ENCODE data around the gene MFF.

The MFF gene

DNA sequence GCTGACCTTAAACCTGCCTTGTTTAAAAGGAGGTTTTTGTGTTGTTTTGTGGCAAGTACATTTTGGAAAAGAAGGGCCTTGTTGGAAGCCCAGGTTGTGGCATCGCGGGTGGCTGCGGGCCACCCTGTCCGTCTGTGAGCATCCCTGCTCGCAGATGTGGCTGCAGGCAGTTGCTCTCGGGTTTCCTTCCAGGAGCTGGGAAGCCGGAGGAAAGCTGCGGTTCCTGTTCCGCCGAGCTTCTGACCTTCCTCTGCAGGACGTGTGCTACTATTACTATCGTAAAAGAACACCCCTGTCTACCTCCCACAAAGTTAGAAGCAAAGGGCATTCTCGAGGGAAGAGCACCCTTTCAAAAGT is 766 bp downstream of the MFF start:
- no peak for DNase-seq
- peak overlapping the region; percentile 88 for H3K27ac ChIP-seq (ENCODE audit: insufficient read depth, low read length, poor library complexity, severe bottlenecking)
- H3K9me3 ChIP-seq (ENCODE audit: control insufficient read depth, low read length), result no peaks in the 10 kb centered on the region
- peak overlapping the region; percentile 84 for H3K4me3 ChIP-seq (ENCODE audit: insufficient read depth, low read depth, low read length, poor library complexity, severe bottlenecking)
- no peaks in the 10 kb centered on the region for H3K27me3 ChIP-seq (replicated peaks; ENCODE audit: control insufficient read depth, insufficient read depth, low read length, poor library complexity, severe bottlenecking)
- H3K4me1 ChIP-seq (ENCODE audit: control insufficient read depth, insufficient read depth, low read length, poor library complexity, severe bottlenecking), result peaks cover 7% of the 10 kb centered on the region
- no peaks in the 10 kb centered on the region for H3K36me3 ChIP-seq (ENCODE audit: control insufficient read depth, insufficient read depth, low read length)

DNA sequence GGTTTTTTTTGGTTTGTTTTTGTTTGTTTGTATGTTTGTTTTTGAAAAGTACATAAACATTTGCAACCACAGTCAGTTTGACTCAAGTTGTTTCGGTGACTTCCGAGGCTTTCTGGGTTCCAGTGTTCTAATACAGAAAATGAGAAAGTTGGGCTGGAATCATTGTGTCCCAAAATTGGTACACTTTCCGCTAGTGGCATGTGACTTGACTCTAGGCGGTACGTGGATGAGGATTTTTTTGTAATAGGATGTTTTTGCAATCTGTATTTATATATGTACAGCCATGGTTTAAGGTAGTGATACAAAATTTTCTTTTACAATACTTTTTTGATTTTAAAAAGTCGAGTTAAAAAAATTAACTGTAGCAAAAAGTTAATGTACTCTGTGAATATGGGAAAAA is 1.7 kb downstream of the MFF start:
- no peaks in the 10 kb centered on the region for H3K27me3 ChIP-seq (replicated peaks; ENCODE audit: control insufficient read depth, insufficient read depth, low read length, poor library complexity, severe bottlenecking)
- H3K4me3 ChIP-seq (ENCODE audit: insufficient read depth, low read depth, low read length, poor library complexity, severe bottlenecking), result no peak overlapping the region
- H3K36me3 ChIP-seq (ENCODE audit: control insufficient read depth, insufficient read depth, low read length), result peaks cover 7% of the 10 kb centered on the region
- H3K4me1 ChIP-seq (ENCODE audit: control insufficient read depth, insufficient read depth, low read length, poor library complexity, severe bottlenecking), result peaks cover 7% of the 10 kb centered on the region
- DNase-seq, result no peak
- no peaks in the 10 kb centered on the region for H3K9me3 ChIP-seq (ENCODE audit: control insufficient read depth, low read length)
- H3K27ac ChIP-seq (ENCODE audit: insufficient read depth, low read length, poor library complexity, severe bottlenecking), result no peak overlapping the region

DNA sequence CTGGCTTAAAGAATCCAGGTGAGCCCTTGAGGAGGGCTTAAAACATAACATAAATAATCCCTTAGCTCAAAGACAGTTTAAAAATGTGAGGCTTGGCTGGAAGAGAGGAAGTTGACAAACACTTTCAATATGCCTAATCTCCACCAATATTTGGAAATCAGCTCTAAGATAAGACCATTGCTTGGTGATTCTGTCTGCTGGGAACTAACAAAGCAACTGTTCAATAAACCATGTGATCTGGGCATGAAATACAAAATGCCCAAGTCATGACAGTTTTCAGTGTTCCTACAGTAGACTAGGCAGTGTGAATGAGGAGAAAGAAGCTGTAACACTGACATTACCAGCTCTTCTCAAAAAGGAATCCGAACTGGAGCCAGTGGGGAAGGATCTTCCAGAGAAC is 10.7 kb downstream of the MFF start:
- no peak for DNase-seq
- Histone ChIP-seq H3K36me3 (ENCODE audit: control insufficient read depth, insufficient read depth, low read length) (peaks cover 28% of the 10 kb centered on the region), H3K27ac (ENCODE audit: insufficient read depth, low read length, poor library complexity, severe bottlenecking) (no peak overlapping the region)

DNA sequence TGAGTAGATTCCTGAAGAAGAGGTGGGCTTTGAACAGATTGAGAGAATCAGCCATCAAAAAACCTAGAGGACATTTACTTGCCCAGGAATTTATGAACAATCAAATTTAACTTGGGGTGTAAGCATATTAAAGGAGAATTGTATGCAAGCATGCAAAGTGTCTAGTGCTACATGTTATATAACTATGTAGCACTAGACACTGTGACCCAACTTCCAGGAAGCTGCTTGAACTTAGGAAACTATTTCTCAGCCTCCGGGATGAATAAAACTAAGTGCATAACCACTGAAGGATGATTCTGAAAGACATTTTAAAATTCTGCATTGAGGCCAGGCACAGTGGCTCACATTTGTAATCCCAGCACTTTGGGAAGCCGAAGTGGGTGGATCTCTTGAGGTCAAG is 12.4 kb downstream of the MFF start:
- Histone ChIP-seq H3K27ac (ENCODE audit: insufficient read depth, low read length, poor library complexity, severe bottlenecking) (no peak overlapping the region), H3K27me3 (replicated peaks; ENCODE audit: control insufficient read depth, insufficient read depth, low read length, poor library complexity, severe bottlenecking) (no peaks in the 10 kb centered on the region), H3K9me3 (ENCODE audit: control insufficient read depth, low read length) (no peaks in the 10 kb centered on the region), H3K4me3 (ENCODE audit: insufficient read depth, low read depth, low read length, poor library complexity, severe bottlenecking) (no peak overlapping the region), H3K36me3 (ENCODE audit: control insufficient read depth, insufficient read depth, low read length) (peaks cover 27% of the 10 kb centered on the region), H3K4me1 (ENCODE audit: control insufficient read depth, insufficient read depth, low read length, poor library complexity, severe bottlenecking) (no peaks in the 10 kb centered on the region)
- no peak for DNase-seq

More for the DNA sequence above, 10.7 kb downstream of the MFF start:
- Histone ChIP-seq H3K27me3 (replicated peaks; ENCODE audit: control insufficient read depth, insufficient read depth, low read length, poor library complexity, severe bottlenecking) (no peaks in the 10 kb centered on the region), H3K4me3 (ENCODE audit: insufficient read depth, low read depth, low read length, poor library complexity, severe bottlenecking) (no peak overlapping the region), H3K9me3 (ENCODE audit: control insufficient read depth, low read length) (no peaks in the 10 kb centered on the region), H3K4me1 (ENCODE audit: control insufficient read depth, insufficient read depth, low read length, poor library complexity, severe bottlenecking) (no peaks in the 10 kb centered on the region)

DNA sequence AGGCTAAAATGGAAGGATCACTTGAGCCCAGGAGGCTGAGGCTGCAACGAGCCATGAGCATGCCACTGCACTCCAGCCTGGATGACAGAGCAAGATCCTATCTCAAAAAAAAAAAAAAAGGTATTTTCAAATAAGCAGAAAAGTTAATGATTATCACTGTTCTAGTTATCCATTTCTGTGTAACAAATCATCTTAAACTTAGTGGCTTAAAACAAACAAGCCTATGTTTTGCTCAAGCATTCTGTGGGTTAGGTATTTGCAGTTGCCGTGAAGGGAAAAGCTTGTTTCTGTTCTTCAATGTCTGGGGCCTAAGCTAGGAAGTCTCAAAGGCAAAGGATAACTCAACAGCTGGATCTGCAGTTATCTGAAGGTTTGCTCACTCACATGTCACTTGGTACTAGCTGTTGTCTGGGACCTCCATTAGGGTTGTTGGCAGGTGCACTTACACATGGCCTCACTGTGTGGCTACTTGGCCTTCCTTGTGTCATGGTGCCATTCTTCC is 14.1 kb downstream of the MFF start:
- Histone ChIP-seq H3K27ac (ENCODE audit: insufficient read depth, low read length, poor library complexity, severe bottlenecking) (no peak overlapping the region), H3K4me3 (ENCODE audit: insufficient read depth, low read depth, low read length, poor library complexity, severe bottlenecking) (no peak overlapping the region), H3K9me3 (ENCODE audit: control insufficient read depth, low read length) (no peaks in the 10 kb centered on the region), H3K36me3 (ENCODE audit: control insufficient read depth, insufficient read depth, low read length) (peaks cover 16% of the 10 kb centered on the region), H3K27me3 (replicated peaks; ENCODE audit: control insufficient read depth, insufficient read depth, low read length, poor library complexity, severe bottlenecking) (no peaks in the 10 kb centered on the region), H3K4me1 (ENCODE audit: control insufficient read depth, insufficient read depth, low read length, poor library complexity, severe bottlenecking) (no peaks in the 10 kb centered on the region)
- DNase-seq, result no peak

DNA sequence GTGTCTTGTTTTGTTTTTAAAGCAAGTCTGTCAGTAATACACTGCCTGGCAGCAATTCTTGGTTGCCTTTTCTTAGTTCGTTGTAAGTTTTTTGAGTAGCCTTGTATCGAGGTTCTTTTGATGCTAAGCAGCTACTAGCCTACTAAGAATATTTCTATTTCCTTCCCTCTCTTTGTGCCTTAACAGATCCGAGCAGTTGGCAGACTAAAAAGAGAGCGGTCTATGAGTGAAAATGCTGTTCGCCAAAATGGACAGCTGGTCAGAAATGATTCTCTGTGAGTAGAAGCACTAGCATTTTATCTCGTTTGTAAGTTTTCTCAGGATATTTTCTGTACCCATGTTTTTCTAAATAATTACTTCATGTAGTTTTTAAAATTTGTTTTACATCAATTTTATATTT is 15.1 kb downstream of the MFF start:
- H3K27me3 ChIP-seq (replicated peaks; ENCODE audit: control insufficient read depth, insufficient read depth, low read length, poor library complexity, severe bottlenecking), result no peaks in the 10 kb centered on the region
- H3K4me3 ChIP-seq (ENCODE audit: insufficient read depth, low read depth, low read length, poor library complexity, severe bottlenecking), result no peak overlapping the region
- H3K4me1 ChIP-seq (ENCODE audit: control insufficient read depth, insufficient read depth, low read length, poor library complexity, severe bottlenecking), result no peaks in the 10 kb centered on the region
- no peak for DNase-seq
- H3K9me3 ChIP-seq (ENCODE audit: control insufficient read depth, low read length), result no peaks in the 10 kb centered on the region
- H3K36me3 ChIP-seq (ENCODE audit: control insufficient read depth, insufficient read depth, low read length), result peaks cover 16% of the 10 kb centered on the region
- H3K27ac ChIP-seq (ENCODE audit: insufficient read depth, low read length, poor library complexity, severe bottlenecking), result no peak overlapping the region

DNA sequence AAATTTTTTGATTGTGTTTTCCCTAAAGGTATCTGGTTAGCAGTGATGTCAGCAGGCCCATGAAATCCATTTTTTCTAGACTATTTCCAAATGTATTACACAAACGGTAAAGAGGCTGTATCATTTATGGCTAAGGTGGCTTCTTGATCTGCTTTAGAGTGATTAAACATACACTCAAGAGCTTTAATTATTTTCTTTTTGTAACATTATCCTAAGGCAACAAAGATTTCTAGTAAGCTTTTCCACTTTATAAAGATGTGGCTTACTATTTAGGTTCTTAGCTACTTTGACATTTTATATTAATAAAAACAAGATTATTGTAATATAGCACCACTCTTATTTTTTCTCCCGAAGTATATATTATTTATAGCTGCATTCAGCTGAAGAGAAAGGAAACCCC is 16.5 kb downstream of the MFF start:
- no peak for DNase-seq
- Histone ChIP-seq H3K27ac (ENCODE audit: insufficient read depth, low read length, poor library complexity, severe bottlenecking) (no peak overlapping the region), H3K27me3 (replicated peaks; ENCODE audit: control insufficient read depth, insufficient read depth, low read length, poor library complexity, severe bottlenecking) (no peaks in the 10 kb centered on the region), H3K36me3 (ENCODE audit: control insufficient read depth, insufficient read depth, low read length) (peaks cover 14% of the 10 kb centered on the region), H3K4me3 (ENCODE audit: insufficient read depth, low read depth, low read length, poor library complexity, severe bottlenecking) (no peak overlapping the region), H3K4me1 (ENCODE audit: control insufficient read depth, insufficient read depth, low read length, poor library complexity, severe bottlenecking) (no peaks in the 10 kb centered on the region), H3K9me3 (ENCODE audit: control insufficient read depth, low read length) (no peaks in the 10 kb centered on the region)

DNA sequence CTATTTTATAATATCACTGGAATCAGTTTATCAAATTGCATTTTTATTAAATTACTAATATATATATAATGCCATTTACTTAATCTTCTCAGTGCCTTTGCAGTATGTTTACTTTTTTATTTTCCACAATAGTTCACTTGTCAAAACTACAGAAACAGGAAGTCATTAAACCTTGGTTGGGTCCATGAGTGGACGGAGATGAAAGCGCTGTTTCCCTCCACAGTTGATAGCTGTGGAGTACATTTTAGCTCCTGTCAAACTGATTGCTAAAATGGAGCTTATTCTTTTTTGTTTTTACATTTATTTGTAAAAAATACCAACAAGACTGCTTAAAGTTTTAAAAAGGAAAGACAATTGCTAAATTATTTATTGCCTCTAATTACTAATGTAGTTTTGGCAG is 19.2 kb downstream of the MFF start:
- no peaks in the 10 kb centered on the region for H3K9me3 ChIP-seq (ENCODE audit: control insufficient read depth, low read length)
- H3K36me3 ChIP-seq (ENCODE audit: control insufficient read depth, insufficient read depth, low read length), result peaks cover 19% of the 10 kb centered on the region
- no peaks in the 10 kb centered on the region for H3K27me3 ChIP-seq (replicated peaks; ENCODE audit: control insufficient read depth, insufficient read depth, low read length, poor library complexity, severe bottlenecking)
- no peaks in the 10 kb centered on the region for H3K4me1 ChIP-seq (ENCODE audit: control insufficient read depth, insufficient read depth, low read length, poor library complexity, severe bottlenecking)
- H3K4me3 ChIP-seq (ENCODE audit: insufficient read depth, low read depth, low read length, poor library complexity, severe bottlenecking), result no peak overlapping the region
- no peak for DNase-seq
- H3K27ac ChIP-seq (ENCODE audit: insufficient read depth, low read length, poor library complexity, severe bottlenecking), result no peak overlapping the region

DNA sequence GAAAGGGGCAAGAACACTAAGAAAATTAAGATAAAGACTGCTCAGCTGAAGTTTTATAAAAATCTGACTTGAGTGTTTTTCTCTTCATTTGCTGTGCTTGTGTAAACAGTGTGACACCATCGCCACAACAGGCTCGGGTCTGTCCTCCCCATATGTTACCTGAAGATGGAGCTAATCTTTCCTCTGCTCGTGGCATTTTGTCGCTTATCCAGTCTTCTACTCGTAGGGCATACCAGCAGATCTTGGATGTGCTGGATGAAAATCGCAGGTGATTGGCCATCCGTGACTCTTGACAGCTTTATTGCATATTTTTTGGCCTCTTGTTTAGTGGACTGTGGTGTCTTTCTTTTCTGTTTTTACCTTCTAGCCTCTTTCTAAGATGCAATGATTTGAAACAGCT is 22.1 kb downstream of the MFF start:
- no peak for DNase-seq
- Histone ChIP-seq H3K4me1 (ENCODE audit: control insufficient read depth, insufficient read depth, low read length, poor library complexity, severe bottlenecking) (no peaks in the 10 kb centered on the region), H3K36me3 (ENCODE audit: control insufficient read depth, insufficient read depth, low read length) (peaks cover 11% of the 10 kb centered on the region), H3K4me3 (ENCODE audit: insufficient read depth, low read depth, low read length, poor library complexity, severe bottlenecking) (no peak overlapping the region), H3K9me3 (ENCODE audit: control insufficient read depth, low read length) (no peaks in the 10 kb centered on the region), H3K27ac (ENCODE audit: insufficient read depth, low read length, poor library complexity, severe bottlenecking) (no peak overlapping the region), H3K27me3 (replicated peaks; ENCODE audit: control insufficient read depth, insufficient read depth, low read length, poor library complexity, severe bottlenecking) (no peaks in the 10 kb centered on the region)

DNA sequence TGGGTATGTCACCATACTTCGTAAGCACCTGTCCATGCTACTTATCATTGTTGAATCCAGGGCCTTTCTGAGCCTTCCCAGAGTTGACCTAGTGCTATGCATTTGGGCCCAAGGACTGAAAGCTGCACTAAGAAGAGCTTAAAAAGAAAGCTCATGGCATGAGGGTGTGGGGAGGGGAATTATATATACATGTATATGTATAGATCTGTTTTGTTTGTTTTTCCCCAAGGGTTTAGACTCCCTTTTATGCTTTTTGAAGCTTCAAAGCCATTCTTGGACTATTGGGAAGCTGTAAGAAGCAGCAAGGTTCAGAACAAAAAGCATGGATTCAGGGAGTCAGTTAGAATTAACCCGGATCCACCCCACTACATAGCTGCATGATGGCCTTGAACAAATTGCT is 23.3 kb downstream of the MFF start:
- Histone ChIP-seq H3K27ac (ENCODE audit: insufficient read depth, low read length, poor library complexity, severe bottlenecking) (no peak overlapping the region), H3K27me3 (replicated peaks; ENCODE audit: control insufficient read depth, insufficient read depth, low read length, poor library complexity, severe bottlenecking) (no peaks in the 10 kb centered on the region), H3K4me3 (ENCODE audit: insufficient read depth, low read depth, low read length, poor library complexity, severe bottlenecking) (no peak overlapping the region), H3K4me1 (ENCODE audit: control insufficient read depth, insufficient read depth, low read length, poor library complexity, severe bottlenecking) (no peaks in the 10 kb centered on the region), H3K9me3 (ENCODE audit: control insufficient read depth, low read length) (no peaks in the 10 kb centered on the region), H3K36me3 (ENCODE audit: control insufficient read depth, insufficient read depth, low read length) (peaks cover 5% of the 10 kb centered on the region)
- DNase-seq, result no peak

All from effector memory CD4-positive, alpha-beta T cell (primary cell).